ENCODE results near the gene ARHGEF10L.

DNA sequence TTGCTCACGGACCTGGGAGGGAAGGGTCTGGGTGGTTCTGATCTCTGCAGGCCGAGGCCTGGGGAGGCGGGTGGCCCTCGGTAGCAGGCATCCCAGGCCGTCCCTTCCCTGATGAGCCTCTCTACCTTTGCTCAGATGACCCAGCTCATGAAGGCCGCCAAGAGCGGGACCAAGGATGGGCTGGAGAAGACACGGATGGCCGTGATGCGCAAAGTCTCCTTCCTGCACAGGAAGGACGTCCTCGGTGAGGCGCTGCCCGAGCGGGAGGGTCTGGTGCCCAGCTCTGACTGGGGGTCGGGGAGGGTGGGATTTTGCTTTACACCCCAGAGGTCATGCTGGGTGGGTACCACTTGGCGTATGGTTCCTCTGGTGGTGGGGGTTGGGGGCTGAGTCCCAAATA, 76.5 kb downstream of the ARHGEF10L start:
- no peak for TF ChIP-seq EZH2 (IDR thresholded peaks at IDR 0.05; ENCODE audit: borderline replicate concordance, low read depth, low read length, poor library complexity, severe bottlenecking)
- TF ChIP-seq, protein P1, sequence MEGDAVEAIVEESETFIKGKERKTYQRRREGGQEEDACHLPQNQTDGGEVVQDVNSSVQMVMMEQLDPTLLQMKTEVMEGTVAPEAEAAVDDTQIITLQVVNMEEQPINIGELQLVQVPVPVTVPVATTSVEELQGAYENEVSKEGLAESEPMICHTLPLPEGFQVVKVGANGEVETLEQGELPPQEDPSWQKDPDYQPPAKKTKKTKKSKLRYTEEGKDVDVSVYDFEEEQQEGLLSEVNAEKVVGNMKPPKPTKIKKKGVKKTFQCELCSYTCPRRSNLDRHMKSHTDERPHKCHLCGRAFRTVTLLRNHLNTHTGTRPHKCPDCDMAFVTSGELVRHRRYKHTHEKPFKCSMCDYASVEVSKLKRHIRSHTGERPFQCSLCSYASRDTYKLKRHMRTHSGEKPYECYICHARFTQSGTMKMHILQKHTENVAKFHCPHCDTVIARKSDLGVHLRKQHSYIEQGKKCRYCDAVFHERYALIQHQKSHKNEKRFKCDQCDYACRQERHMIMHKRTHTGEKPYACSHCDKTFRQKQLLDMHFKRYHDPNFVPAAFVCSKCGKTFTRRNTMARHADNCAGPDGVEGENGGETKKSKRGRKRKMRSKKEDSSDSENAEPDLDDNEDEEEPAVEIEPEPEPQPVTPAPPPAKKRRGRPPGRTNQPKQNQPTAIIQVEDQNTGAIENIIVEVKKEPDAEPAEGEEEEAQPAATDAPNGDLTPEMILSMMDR (conservative IDR thresholded peaks at IDR 0.05; ENCODE audit: low read depth, low read length) = no peak
